Measurements from ENCODE around the gene CTAG1A.
"Not testable (repeated sequence)": the region's sequence is repeated elsewhere in the genome, so short reads cannot be mapped to it uniquely, and the experiment has no call there.

Gene CTAG1A

DNA sequence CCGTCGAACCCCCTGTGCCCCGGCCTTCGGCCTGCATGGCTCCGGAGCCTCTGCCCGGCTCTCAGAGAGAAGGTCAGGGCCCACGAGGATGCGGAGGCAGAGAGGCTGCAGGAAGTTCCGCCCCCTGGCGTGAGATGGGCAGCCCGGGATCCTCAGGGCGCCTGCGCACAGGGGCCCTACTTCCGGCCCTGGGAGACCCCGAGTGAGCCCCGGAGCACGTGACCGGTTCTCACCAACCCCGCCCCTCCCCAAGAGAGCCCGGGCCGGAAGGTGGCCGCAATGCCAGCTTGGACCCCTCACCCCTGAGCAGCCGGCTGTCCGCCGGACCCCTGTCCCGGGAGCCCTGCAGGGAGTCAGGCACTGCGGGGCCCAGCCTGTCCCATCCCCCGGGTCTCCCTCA is 34.2 kb downstream of the CTAG1A start, which contains the start of gene CTAG1B:
Gene CTAG1B, minus strand, starts transcription at position 101 of the 400 bp plus-strand sequence. Its CDS starts 64 bp downstream, at position 37.
- not testable (repeated sequence) for H3K27ac Mint-ChIP-seq; H3K4me1 Mint-ChIP-seq; H3K27me3 Mint-ChIP-seq; H3K4me3 Mint-ChIP-seq; H3K36me3 Mint-ChIP-seq; H3K9me3 Mint-ChIP-seq; DNase-seq; ATAC-seq (replicated peaks)

DNA sequence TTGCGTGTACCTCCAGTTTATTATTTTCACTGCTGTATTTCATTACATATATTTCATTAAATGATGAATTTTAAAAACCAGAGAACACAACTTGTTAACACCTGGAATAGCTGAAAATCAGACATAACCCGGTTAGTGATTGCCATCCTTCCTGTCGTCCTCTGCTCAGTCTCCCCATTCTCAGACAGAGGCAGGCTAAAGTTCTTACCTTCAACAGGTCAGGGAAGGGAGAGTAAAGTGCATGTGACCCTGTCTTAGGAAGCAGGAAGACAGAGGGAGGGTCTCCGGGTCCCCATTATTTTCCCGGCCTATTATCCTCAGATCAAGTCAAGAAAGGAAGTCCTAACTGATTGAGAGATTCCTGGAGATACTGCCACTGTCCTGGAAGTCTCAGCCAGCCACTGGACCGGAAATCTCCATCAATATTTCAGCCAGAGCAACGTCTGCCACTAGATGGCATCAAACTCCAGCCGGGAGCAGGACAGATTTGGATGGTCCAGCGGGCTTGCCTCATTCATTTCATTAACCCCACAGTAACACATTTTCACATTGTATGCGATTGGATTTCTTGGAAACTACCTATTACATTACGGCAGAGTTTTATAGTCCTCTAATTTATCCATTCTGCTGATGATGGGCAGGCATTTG is 36.0 kb downstream of the CTAG1A start:
- not testable (repeated sequence) for H3K4me3 Mint-ChIP-seq, H3K4me1 Mint-ChIP-seq

DNA sequence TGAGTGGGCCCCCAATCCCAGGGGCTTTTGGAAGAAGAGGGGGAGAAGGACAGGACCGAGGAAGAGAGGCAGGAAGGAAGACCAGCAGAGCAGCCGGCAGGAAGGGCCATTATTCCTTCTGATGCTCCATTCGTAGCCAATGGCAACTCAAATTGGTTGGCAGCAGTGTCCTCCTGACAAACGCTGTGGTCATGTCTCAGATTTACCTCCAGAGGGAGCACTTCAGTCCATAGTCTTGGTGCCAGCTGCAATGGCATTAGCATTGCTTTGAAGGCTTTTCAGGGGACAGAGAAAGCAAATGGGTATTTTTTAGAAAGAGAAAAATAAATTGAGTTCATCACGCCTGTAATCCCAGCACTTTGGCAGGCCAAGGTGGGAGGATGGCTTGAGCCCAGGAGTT is 44.0 kb downstream of the CTAG1A start:
- not testable (repeated sequence) for H3K4me3 Mint-ChIP-seq, DNase-seq, H3K9me3 Mint-ChIP-seq, H3K4me1 Mint-ChIP-seq, H3K36me3 Mint-ChIP-seq, H3K27me3 Mint-ChIP-seq, H3K27ac Mint-ChIP-seq
- ATAC-seq (replicated peaks) = peak; percentile 59 to 71

More for the DNA sequence above, 36.0 kb downstream of the CTAG1A start:
- peak; percentile 33 to 53 for ATAC-seq (replicated peaks)
- H3K9me3 Mint-ChIP-seq, H3K27ac Mint-ChIP-seq, H3K36me3 Mint-ChIP-seq, H3K27me3 Mint-ChIP-seq, DNase-seq: not testable (repeated sequence)

DNA sequence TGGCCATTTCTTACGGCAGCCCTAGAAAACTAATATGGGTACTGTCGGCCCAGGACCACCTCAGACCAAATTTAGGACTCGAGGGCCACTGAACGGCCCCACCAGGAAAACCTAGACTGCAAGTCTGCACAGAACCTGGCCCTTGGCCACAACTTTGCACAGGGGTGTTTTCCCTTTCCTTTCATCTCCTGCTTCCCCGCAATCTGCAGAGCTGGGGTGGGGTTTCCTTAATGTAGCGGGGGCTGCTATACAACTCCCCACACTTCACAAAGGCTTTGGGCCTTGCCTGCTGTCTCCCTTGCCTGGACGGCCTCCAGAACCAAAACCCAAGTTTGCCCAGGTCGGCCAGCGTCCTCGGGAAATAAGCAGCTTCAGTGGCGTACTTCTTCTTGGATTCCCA is 46.0 kb downstream of the CTAG1A start:
- DNase-seq; H3K27me3 Mint-ChIP-seq; H3K27ac Mint-ChIP-seq; ATAC-seq (replicated peaks); H3K9me3 Mint-ChIP-seq; H3K36me3 Mint-ChIP-seq; H3K4me3 Mint-ChIP-seq; H3K4me1 Mint-ChIP-seq: not testable (repeated sequence)

DNA sequence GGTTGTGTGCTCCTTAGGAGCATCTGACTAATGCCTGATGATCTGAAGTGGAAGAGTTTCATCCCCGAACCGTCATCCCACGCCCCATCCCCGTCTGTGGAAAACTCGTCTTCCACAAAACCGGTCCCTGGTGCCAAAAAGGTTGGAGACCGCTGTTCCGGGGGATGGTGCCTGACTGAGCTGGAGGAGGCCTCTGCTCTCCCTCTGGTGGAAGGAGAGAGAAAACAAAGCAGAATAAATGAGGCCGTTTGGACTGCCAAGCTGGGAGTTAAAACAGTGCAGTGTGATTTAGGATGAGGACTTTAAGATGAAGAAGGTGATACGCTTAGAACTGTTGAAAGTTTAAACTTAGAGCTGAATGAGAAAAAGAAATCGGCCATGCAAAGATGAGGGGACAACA is 48.7 kb downstream of the CTAG1A start:
- ATAC-seq (replicated peaks); H3K9me3 Mint-ChIP-seq; H3K4me1 Mint-ChIP-seq; H3K4me3 Mint-ChIP-seq; H3K27me3 Mint-ChIP-seq; H3K27ac Mint-ChIP-seq; DNase-seq; H3K36me3 Mint-ChIP-seq: not testable (repeated sequence)
